Endothelial cell of umbilical vein (primary cell): ENCODE measurements around the gene BST2. TPM values are rescaled to one million over a fixed set of nuclear protein-coding genes. Genes with fewer than 3 reads are reported as not detected.

Source experiments
- BruUV-seq: library from RNA; stranded (reverse); fragments of 400-500 nt; replicated peaks from 2 replicates; lab custom pipeline; 2021; lab: Mats Ljungman, UMichigan
- CTCF ChIA-PET: fragments of 300-600, 350-600 bp; sonication (Branson Sonifier 250); formaldehyde crosslinking; loops from one replicate; lab custom pipeline; 2021; ENCODE audit warnings: antibody characterized with exemption, inconsistent platforms; lab: Charles Lee
- POLR2A ChIA-PET: fragments of 300-600, 350-600 bp; sonication (Branson Sonifier 250); formaldehyde crosslinking; loops from one replicate; lab custom pipeline; 2021; ENCODE audit warnings: antibody characterized with exemption, inconsistent platforms; lab: Charles Lee
- DNase-seq: peaks from one replicate; pipeline ENCODE4 v3.0.0-alpha.2; 2011; ENCODE audit warnings: low read depth, low spot score
- FAIRE-seq: peaks from 2 replicates; lab custom pipeline; 2011; peaks lifted over from hg19 to GRCh38; lab: Jason Lieb, UNC
- H2AFZ ChIP-seq: 2 replicates; pipeline ENCODE4 v1.6.0; 2012; ENCODE audit warnings: low read depth, low read length, control low read depth, inconsistent platforms
- H3K27ac ChIP-seq: 2 replicates; pipeline ENCODE4 v1.5.1; 2011; ENCODE audit warnings: low read depth, mild to moderate bottlenecking, control low read depth, low read length, moderate library complexity; ENCODE audit not compliant: insufficient read depth
- H3K27me3 ChIP-seq, 2 experiments: 2 replicates each; pipeline versions ENCODE4 v1.6.0 to v1.6.1; 2011; ENCODE audit warnings: low read length in 2 of 2, mixed read lengths in 1 of 2; ENCODE audit not compliant: control insufficient read depth in 2 of 2, insufficient read depth in 2 of 2
- H3K36me3 ChIP-seq, 2 experiments: 2 replicates in 1 of 2; 3 replicates in 1 of 2; pipeline ENCODE4 v1.5.1; 2011; ENCODE audit warnings: low read length in 2 of 2, mild to moderate bottlenecking in 1 of 2, moderate library complexity in 1 of 2; ENCODE audit not compliant: control insufficient read depth in 2 of 2, insufficient read depth in 2 of 2; ENCODE audit errors: extremely low read depth in 1 of 2
- H3K4me1 ChIP-seq: 3 replicates; pipeline ENCODE4 v1.5.1; 2011; ENCODE audit warnings: mild to moderate bottlenecking, low read length; ENCODE audit not compliant: control insufficient read depth, insufficient read depth; ENCODE audit errors: extremely low read depth
- H3K4me2 ChIP-seq: 2 replicates; pipeline ENCODE4 v1.6.1; 2011; ENCODE audit warnings: low read length, control low read depth, mixed read lengths; ENCODE audit not compliant: insufficient read depth
- H3K4me3 ChIP-seq, 3 experiments: fragments of 200-600 bp in 1 of 3; sonication (generic), shearing (Covaris generic) in 1 of 3; replicated peaks in 1 of 3; 2 replicates each; pipeline ENCODE4 v1.5.1; 2011 to 2016; ENCODE audit warnings: control low read depth in 3 of 3, low read length in 3 of 3, mild to moderate bottlenecking in 2 of 3, inconsistent platforms in 1 of 3, low read depth in 1 of 3, moderate library complexity in 1 of 3; ENCODE audit not compliant: insufficient read depth in 1 of 3
- H3K79me2 ChIP-seq: 2 replicates; pipeline ENCODE4 v1.6.0; 2012; ENCODE audit warnings: low read length, inconsistent platforms; ENCODE audit not compliant: control insufficient read depth, insufficient read depth
- H3K9ac ChIP-seq: replicated peaks from 2 replicates; pipeline ENCODE3; 2011; ENCODE audit warnings: low read length, control low read depth; ENCODE audit not compliant: insufficient read depth; ENCODE audit errors: extremely low read depth
- H3K9me1 ChIP-seq: replicated peaks from 3 replicates; pipeline ENCODE4 v1.6.0; 2011; ENCODE audit warnings: mild to moderate bottlenecking, low read length; ENCODE audit not compliant: control insufficient read depth, insufficient read depth; ENCODE audit errors: extremely low read depth
- H3K9me3 ChIP-seq: replicated peaks from 2 replicates; pipeline ENCODE4 v1.5.1; 2012; ENCODE audit warnings: low read length, inconsistent platforms; ENCODE audit not compliant: control insufficient read depth, insufficient read depth
- H4K20me1 ChIP-seq: replicated peaks from 2 replicates; pipeline ENCODE3; 2011; ENCODE audit warnings: mild to moderate bottlenecking, low read length; ENCODE audit not compliant: control insufficient read depth, insufficient read depth; ENCODE audit errors: extremely low read depth
- CTCF ChIP-seq, 2 donors: IDR thresholded peaks; 1 replicate in 1 of 2; 2 replicates in 1 of 2; pipeline ENCODE4 v1.5.1; 2011; ENCODE audit warnings: low read length in 2 of 2, mild to moderate bottlenecking in 2 of 2, moderate library complexity in 2 of 2, control low read depth in 1 of 2, inconsistent platforms in 1 of 2, low read depth in 1 of 2; ENCODE audit not compliant: insufficient read depth in 1 of 2; ENCODE audit errors: extremely low read depth in 1 of 2
- EZH2 ChIP-seq: IDR thresholded peaks from 2 replicates; pipeline ENCODE4 v1.6.1; 2012; ENCODE audit warnings: borderline replicate concordance, low read depth, mild to moderate bottlenecking, moderate library complexity, low read length, inconsistent platforms; ENCODE audit not compliant: severe bottlenecking
- FOS ChIP-seq: IDR thresholded peaks from 2 replicates; pipeline ENCODE4 v1.6.1; 2011; ENCODE audit warnings: mild to moderate bottlenecking, low read length, moderate library complexity, borderline replicate concordance; ENCODE audit not compliant: insufficient read depth
- GATA2 ChIP-seq: IDR thresholded peaks from 2 replicates; pipeline ENCODE4 v1.7.0; 2011; ENCODE audit warnings: low read depth, mild to moderate bottlenecking, moderate library complexity, mixed read lengths, low read length; ENCODE audit not compliant: insufficient read length, insufficient read depth
- JUN ChIP-seq: IDR thresholded peaks from 2 replicates; pipeline ENCODE4 v1.6.1; 2011; ENCODE audit warnings: borderline replicate concordance, low read depth; ENCODE audit not compliant: insufficient read length, insufficient read depth
- MAX ChIP-seq: IDR thresholded peaks from 2 replicates; pipeline ENCODE4 v1.6.1; 2011; ENCODE audit not compliant: insufficient read depth, insufficient read length
- MYC ChIP-seq: IDR thresholded peaks from one replicate; pipeline ENCODE4 v1.6.1; 2011; ENCODE audit warnings: mild to moderate bottlenecking, low read depth, low read length
- POLR2A ChIP-seq: IDR thresholded peaks from 2 replicates; pipeline ENCODE4 v1.6.1; 2012; ENCODE audit warnings: low read depth, mild to moderate bottlenecking, control low read depth, low read length
- POLR2AphosphoS5 ChIP-seq: IDR thresholded peaks from 2 replicates; pipeline ENCODE4 v1.6.1; 2012; ENCODE audit warnings: low read depth, mild to moderate bottlenecking, control low read depth, low read length, moderate library complexity; ENCODE audit not compliant: insufficient read depth
- dilution Hi-C: fragments of 300-500 bp; cut with MboI; formaldehyde crosslinking; loops from one replicate; pipeline ENCODE4 v1.15.0; 2019; ENCODE audit warnings: low sequenced_read_pairs; ENCODE audit not compliant: extremely low pct_ligation_motif_present
- intact Hi-C: fragments of 100-400 bp; cut with micrococcal nuclease; formaldehyde crosslinking; loops from one replicate; pipeline ENCODE4 v1.10.0; 2022
- polyA plus RNA-seq, 4 experiments: library from polyadenylated mRNA; depleted of rRNA in 3 of 4; stranded (reverse) in 3 of 4; unstranded in 1 of 4; fragments of >200 nt; gene quantifications; 2 replicates each; pipeline versions ENCODE4 v1.2.1 to v1.2.3, GENCODE V29; 2011 to 2012; ENCODE audit warnings: missing spikeins in 1 of 4
- total RNA-seq: library from RNA; stranded (reverse); gene quantifications from 2 replicates; pipeline ENCODE4 v1.2.3, GENCODE V29; 2021

Gene BST2
- total and polyA plus RNA-seq, 2 donors (not counting 3 experiments of a cell fraction or from before 2014, with no cell fraction given) = 21.2 to 146 TPM

- Histone ChIP-seq H3K9ac (no peak within 1 kb of the TSS), H3K79me2 (no peaks in the 10 kb centered on the region), H3K27me3 (no peaks in the 10 kb centered on the region), H3K4me2 (peak within 1 kb of the TSS; percentile 63), H2AFZ (peak within 1 kb of the TSS; percentile 0), H3K9me3 (no peaks in the 10 kb centered on the region), H3K9me1 (no peaks in the 10 kb centered on the region), H3K4me1 (peaks cover 30% of the 10 kb centered on the region), H3K27ac (no peak within 1 kb of the TSS), H3K4me3 (peak within 1 kb of the TSS in 1 of 3 experiments; percentile 22), H3K36me3 (no peaks in the 10 kb centered on the region), H4K20me1 (no peaks in the 10 kb centered on the region)
- dilution Hi-C loops = no loop called here
- ChIA-PET POLR2A (no interaction called here), CTCF (interaction anchor here (0.8 to 2.5 kb wide), 5 partner anchors 9 to 30 kb away, joined by 3 to 15 read pairs (median 5); no protein-coding TSS in a partner anchor)
- DNase-seq (peak; percentile 69), FAIRE-seq (peak; percentile 74)
- TF ChIP-seq MAX = no peak
- peak; percentile 34 for TF ChIP-seq FOS
- peak; percentile 82 for TF ChIP-seq GATA2
- TF ChIP-seq EZH2 = no peak
- no peak for TF ChIP-seq MYC
- peak; percentile 81 for TF ChIP-seq POLR2AphosphoS5
- TF ChIP-seq CTCF (IDR thresholded peaks at IDR 0.05; ENCODE audit: extremely low read depth in 1 of 2, insufficient read depth in 1 of 2, low read depth in 1 of 2, low read length in 2 of 2) = peak in 1 of 2 donors; percentile 25
- no peak for TF ChIP-seq POLR2A
- TF ChIP-seq JUN = no peak
- no TSS peak for BruUV-seq
- intact Hi-C loops = no loop called here
These were observed 28.4 kb downstream of the BST2 start, which contains the start of gene PLVAP for GRCh38 chr19:17376935-17377600. Gene PLVAP (minus strand): TSS chr19:17377342. CDS start chr19:17377288, 54 bp downstream.
